Right ventricle myocardium inferior (tissue), 1 donor: Measurements from ENCODE around the gene C3orf38. TPM values are rescaled to one million over a fixed set of nuclear protein-coding genes. Genes with fewer than 3 reads are reported as not detected.
"Not testable (repeated sequence)": the region's sequence is repeated elsewhere in the genome, so short reads cannot be mapped to it uniquely, and the experiment has no call there.

ENCODE experiments used
- ATAC-seq: fragments of 200-7000 bp; cut with Tn5 transposase; one replicate; pipeline ENCODE4 v1.9.1; 2020; ENCODE audit warnings: mild to moderate bottlenecking, moderate library complexity
- DNase-seq: peaks from one replicate; pipeline ENCODE4 v3.0.0; 2021; ENCODE audit errors: missing footprints
- intact Hi-C: fragments of 100-400 bp; cut with DNase I; formaldehyde crosslinking; loops from one replicate; pipeline ENCODE4 v1.11.0; 2022
- long read RNA-seq: library from polyadenylated mRNA; unstranded; transcript quantifications from one replicate; pipeline ENCODE4 v2.0.0, GENCODE V29; 2021
- total RNA-seq: library from RNA; stranded (reverse); fragmentation: NEBNext Ultra II Directional; extraction: Animal tissue kit (Norgen Biotek cat#: 25700); gene quantifications from one replicate; pipeline ENCODE4 v1.2.1, GENCODE V29; 2021
- donor health status: DM: no; HTN: yes; CAD: no; lungs with severe emphysema.

Gene C3orf38
- 11.8 TPM for total RNA-seq
- long read RNA-seq, transcript C3orf38-201 (3 exons, 2,633 nt): major isoform, 5 of 9 reads
- long read RNA-seq, partial matches to known transcripts: 0 of 9 reads
- long read RNA-seq, other reads (novel, unspliced or antisense): 4 of 9 reads

- ATAC-seq: peak; percentile 98
- DNase-seq: peak; percentile 92
- intact Hi-C loops: loop anchor here (5.0 kb wide), 1 partner anchor 92 kb away; the partner anchor contains the start of genes CGGBP1 and ZNF654
Measured at GRCh38 chr3:88149509-88150362, at the start of gene C3orf38. C3orf38 (plus strand) TSS chr3:88149959; CDS start chr3:88150053, 94 bp downstream.

GRCh38 chr3:88101142-88101541 lies 48.6 kb upstream of the C3orf38 start:
- ATAC-seq (no peak), DNase-seq (no peak)
- intact Hi-C loops: no loop called here

- DNase-seq (no peak), ATAC-seq (no peak)
- intact Hi-C loops: no loop called here
Measured at GRCh38 chr3:88105325-88105724, 44.4 kb upstream of the C3orf38 start.

GRCh38 chr3:88112289-88112688 lies 37.5 kb upstream of the C3orf38 start:
- ATAC-seq (no peak), DNase-seq (no peak)
- intact Hi-C loops: loop anchor here (2.0 kb wide), 1 partner anchor 53 kb away; the partner anchor contains the start of genes CGGBP1 and ZNF654

- intact Hi-C loops: loop anchor here (2.0 kb wide), 1 partner anchor 55 kb away; the partner anchor contains the start of genes CGGBP1 and ZNF654
- no peak for DNase-seq
- ATAC-seq: peak; percentile 60
Measured at GRCh38 chr3:88113311-88114162, 36.2 kb upstream of the C3orf38 start.

GRCh38 chr3:88114878-88115549 lies 34.7 kb upstream of the C3orf38 start:
- intact Hi-C loops: no loop called here
- no peak for ATAC-seq
- DNase-seq: no peak

- no peak for ATAC-seq
- no peak for DNase-seq
- intact Hi-C loops: no loop called here
Measured at GRCh38 chr3:88117683-88118082, 32.1 kb upstream of the C3orf38 start.

- DNase-seq, ATAC-seq, intact Hi-C loops: not testable (repeated sequence)
Measured at GRCh38 chr3:88118603-88119002, 31.2 kb upstream of the C3orf38 start.

- ATAC-seq (no peak), DNase-seq (no peak)
- intact Hi-C loops: no loop called here
Measured at GRCh38 chr3:88123526-88123925, 26.2 kb upstream of the C3orf38 start.

GRCh38 chr3:88131695-88132094 lies 18.1 kb upstream of the C3orf38 start:
- ATAC-seq: no peak

GRCh38 chr3:88132894-88133293 lies 16.9 kb upstream of the C3orf38 start:
- no peak for ATAC-seq
- intact Hi-C loops: no loop called here
- no peak for DNase-seq

More at GRCh38 chr3:88131695-88132094, 18.1 kb upstream of the C3orf38 start:
- DNase-seq: no peak
- intact Hi-C loops: no loop called here

- ATAC-seq (no peak), DNase-seq (no peak)
- intact Hi-C loops: no loop called here
Measured at GRCh38 chr3:88133711-88134263, 16.0 kb upstream of the C3orf38 start.

GRCh38 chr3:88137836-88138235 lies 11.9 kb upstream of the C3orf38 start:
- intact Hi-C loops: no loop called here
- ATAC-seq (no peak), DNase-seq (no peak)

GRCh38 chr3:88141458-88142083 lies 8.2 kb upstream of the C3orf38 start:
- intact Hi-C loops: no loop called here
- no peak for ATAC-seq
- DNase-seq: no peak

- ATAC-seq (no peak), DNase-seq (no peak)
- intact Hi-C loops: no loop called here
Measured at GRCh38 chr3:88142094-88142624, 7.6 kb upstream of the C3orf38 start.

- intact Hi-C loops: loop anchor here (5.0 kb wide), 1 partner anchor 90 kb away; the partner anchor contains the start of genes CGGBP1 and ZNF654
- DNase-seq (no peak), ATAC-seq (no peak)
Measured at GRCh38 chr3:88147261-88147660, 2.5 kb upstream of the C3orf38 start.

- no peak for ATAC-seq
- peak; percentile 20 for DNase-seq
- intact Hi-C loops: loop anchor here (5.0 kb wide), 1 partner anchor 91 kb away; the partner anchor contains the start of genes CGGBP1 and ZNF654
Measured at GRCh38 chr3:88148651-88149050, 1.1 kb upstream of the C3orf38 start.
